HG02763 (cell line): ENCODE results near the gene ARID3A.
"Not testable (repeated sequence)": the region's sequence is repeated elsewhere in the genome, so short reads cannot be mapped to it uniquely, and the experiment has no call there.

Source experiments
- ATAC-seq: cut with Tn5 transposase; IDR thresholded peaks from one replicate; pipeline ENCODE4 v1.9.1; 2021; ENCODE audit warnings: mild to moderate bottlenecking, moderate library complexity; ENCODE audit not compliant: unreplicated experiment

The ARID3A gene

DNA sequence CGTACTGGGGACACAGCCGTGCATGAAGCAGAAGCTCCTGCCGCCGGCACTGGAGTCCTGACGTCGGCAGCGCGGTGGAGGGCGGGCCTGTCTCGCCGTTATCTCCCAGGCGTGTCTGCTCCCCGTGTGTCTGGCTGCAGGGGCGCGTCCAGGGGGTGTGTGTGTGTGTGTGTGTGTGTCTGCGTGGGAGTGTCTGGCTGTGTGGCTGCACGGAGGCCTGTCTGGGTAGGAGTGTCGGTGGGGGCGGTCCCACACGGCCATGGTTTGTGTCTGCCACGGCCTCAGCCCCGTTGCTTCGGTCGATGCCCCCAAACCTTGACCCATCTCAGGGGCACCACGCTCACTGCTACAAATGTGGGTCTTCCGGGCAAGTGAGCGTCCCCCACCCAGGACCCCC lies 18.3 kb downstream of the ARID3A start:
- no peak for ATAC-seq

DNA sequence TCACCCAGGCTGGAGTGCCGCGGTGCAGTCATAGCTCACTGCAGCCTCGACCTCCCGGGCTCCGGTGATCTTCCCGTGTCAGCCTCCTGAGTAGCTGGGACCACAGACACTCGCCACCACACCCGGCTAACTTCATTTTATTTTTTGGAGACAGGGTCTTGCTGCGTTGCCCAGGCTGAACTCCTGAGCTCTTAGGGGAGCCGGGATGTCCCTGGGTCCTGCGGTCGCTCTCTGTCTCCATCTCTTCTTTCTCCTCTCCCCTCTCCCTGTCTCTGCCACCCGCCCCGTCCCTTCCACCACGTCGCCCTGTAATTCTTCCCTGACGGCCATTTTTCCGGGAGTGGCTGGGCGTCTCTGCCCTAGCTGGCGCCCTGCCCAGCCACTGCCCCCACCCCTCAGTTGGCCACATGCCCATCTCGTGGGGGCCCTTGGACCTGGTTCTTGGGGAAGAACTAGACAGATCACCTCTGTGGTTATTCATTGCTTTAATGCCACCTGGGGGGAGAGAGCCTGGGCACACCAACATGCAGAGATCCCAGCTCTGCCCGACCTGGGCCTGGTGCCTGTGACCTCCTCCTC lies 18.9 kb downstream of the ARID3A start:
- no peak for ATAC-seq

DNA sequence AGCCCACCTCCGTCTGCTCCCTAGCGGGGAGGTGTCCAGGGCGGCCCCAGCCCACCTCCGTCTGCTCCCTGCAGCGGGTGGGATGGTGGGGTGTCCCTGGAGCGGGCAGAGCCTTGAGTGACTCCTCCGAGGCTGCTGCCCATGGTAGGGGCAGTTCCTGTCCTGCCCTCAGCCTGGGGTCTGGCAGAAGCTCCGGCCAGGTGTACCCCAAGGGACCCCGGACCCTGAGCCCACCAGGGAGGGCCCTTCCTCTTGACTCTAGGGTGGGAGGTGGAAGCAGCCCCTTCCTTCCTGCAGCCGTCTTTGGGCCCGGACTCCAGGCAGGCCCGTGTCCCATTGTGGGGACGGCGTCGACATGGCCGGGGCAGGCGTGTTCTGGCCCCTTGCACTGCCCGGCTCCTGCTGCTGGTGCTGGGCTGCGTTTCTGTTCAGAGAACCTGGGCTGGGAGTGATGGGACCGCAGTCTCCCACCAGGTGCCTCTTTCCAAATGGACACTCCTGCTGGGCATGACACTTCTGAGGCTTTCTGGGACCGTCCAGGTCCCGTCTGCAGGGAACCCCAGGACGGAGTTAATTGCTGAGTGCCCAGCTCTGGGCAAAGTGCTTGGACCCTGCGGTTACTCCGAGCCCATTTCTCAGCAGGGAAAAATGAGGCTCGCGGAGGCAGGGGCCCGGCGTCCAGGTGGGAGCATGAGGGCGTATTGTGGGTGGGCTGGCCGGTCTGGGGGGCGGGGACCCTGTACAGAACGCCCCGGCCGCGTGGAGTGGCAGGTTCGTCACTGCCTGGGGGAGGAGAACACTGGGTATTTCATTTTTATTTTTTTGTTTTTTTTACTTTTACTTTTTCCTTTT lies 19.8 kb downstream of the ARID3A start:
- no peak for ATAC-seq

DNA sequence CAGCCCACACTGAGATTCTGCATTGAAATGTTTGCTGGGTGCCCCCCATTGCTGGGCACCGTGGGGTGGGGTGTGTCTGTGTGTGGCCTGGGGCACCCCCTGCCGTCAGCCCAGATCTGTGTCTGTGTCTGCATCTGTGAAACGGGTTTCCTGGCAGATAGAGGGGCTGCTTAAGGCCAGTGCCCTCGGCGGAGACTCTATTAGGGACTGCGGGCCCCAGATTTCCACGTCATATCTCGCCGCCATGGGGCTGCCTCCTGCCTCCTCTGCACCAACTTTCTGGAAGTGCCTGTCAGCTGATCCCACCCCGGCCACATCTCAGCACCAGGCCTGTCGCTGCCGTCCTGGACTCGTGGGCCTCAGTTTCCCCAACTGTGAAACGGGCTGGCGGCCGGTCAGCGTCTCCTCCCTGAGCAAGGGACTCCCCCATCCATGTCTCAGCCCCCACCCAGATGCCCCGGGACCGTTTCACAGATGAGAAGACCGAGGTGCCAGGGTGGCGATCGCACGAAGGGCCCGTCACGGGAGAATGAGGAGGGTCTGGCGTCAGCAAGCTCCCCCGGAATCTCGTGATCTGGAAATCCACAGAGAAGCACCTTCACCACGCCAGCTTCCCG lies 21.4 kb downstream of the ARID3A start:
- ATAC-seq, result peak; percentile 17

DNA sequence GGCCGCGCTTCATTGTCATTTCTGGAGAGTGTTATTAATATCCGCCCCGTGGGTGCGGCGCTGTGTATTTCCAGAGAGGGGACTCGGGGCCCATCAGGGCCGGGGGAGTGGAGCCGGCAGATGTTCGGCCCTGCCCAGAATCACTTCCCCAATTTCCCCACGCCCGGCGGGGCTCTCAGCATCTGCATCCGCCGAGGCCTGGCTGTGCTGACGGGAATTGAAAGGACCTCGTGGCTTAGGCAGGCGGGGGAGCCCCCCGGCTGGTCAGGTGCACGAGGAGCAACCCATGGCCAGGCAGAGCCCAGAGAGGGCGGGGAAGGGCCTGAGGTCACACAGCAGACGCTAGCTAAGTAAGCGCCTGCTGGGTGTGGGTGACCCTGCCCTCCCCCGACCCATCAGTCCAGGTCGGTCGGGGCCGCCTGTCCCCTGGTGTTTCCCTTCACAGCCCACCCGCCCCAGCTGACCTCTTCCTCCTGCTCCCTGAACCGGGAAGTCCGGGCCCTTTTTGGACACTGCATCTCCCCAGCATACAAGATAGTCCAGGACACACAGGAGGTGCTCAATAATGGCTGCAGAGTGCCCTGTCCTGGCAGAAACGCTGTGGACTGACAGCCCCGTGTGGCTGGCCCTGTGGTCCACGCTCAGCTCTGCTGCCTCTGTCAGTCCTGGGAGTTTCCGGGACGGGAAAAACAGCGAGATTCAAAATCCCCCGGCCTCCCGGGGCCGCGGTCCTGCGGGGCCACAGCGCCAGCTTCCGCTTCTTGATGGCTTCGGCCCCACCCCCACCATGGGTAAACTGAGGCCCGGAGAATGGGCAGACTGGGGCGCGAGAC lies 22.1 kb downstream of the ARID3A start:
- ATAC-seq, result peak; percentile 66

- no peak for ATAC-seq
Observed at GRCh38 chr19:948842-949496, 23.1 kb downstream of the ARID3A start.

DNA sequence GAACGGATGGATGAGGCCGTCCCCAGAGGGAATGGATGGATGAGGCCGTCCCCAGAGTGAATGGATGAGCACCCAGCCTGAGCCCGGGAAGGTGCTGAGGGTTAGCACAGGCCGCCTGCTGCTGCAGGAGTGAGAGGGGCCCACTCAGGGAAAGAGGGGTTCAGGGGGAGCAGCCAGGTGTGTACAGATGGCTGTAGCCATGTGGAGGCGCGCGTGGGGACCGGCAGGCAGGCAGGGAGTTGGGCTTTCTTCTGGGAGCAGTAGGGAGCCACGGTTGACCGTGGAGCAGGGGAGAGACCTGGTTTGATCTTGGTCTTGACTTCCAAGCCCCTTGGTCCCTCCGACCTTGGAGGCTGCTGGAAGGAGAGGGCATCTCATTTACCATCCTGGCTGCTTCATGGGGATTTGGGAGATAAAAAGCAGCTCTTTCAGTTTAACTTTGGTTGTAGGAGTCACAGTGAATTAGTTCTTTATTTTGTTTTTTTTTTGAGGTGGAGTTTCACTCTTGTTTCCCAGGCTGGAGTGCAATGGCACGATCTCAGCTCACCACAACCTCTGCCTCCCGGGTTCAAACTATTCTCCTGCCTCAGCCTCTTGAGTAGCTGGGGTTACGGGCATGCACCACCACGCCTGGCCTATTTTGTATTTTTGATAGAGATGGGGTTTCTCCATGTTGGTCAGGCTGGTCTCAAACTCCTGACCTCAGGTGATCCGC lies 24.7 kb downstream of the ARID3A start:
- ATAC-seq, result no peak

- ATAC-seq, result no peak
Observed at GRCh38 chr19:952049-952679, 26.3 kb downstream of the ARID3A start.

GRCh38 chr19:952680-953444 lies 27.0 kb downstream of the ARID3A start:
- no peak for ATAC-seq

DNA sequence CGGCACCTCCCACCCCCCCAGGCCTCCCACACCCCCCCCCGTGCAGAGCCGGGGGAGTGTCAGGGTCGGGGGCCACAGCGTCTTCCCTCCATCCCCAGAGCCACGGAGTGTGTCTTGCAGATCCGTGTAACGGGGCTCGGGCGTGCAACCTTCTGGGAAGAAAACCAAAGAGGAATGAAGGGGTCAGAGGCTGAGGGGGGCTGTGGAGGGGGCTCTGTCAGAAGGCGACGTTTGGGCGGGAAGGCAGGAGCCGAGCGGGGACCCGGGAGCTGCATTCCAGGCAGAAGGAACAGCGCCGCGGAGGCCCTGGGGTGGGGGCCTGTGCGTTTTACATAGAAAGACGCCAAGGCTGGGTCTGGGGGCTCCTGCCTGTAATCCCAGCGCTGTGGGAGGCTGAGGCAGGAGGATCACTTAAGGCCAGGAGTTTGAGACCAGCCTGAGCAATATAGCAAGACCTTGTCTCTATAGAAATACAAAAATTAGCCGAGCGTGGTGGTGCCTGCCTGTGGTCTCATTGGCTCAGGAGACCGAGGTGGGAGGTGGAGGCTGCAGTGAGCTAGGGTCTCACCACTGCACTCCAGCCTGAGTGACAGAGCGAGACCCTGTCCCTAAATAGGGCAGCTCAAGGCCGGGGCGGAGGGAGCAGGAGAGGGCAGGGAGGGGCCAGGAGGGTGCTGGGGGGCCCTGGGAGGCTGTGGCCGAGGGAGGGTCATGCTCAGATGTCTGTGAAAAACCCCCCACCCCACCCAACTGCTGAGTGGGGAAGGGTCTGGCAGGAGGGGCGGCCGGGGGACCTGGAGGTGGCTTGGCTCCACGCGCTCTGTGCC lies 27.8 kb downstream of the ARID3A start:
- ATAC-seq, result no peak

DNA sequence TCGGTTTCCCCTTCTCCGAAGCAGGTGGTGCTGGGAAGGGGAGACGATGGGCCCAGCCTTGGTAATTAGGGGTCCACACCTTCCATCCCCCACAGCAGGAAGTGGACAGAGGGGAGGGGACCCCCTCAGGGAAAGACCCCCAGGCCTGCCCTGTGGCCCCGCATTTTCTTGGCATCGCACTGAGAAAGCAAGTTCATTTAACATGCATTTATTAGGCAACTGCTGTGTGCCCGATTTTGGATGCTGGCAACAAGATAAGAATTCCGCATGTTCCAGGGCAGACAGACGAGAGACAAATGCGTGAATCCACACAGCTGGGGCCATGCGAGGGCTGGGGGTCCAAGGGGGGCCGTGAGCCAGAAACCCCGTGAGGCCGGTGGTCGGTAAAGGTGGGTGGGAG lies 28.4 kb downstream of the ARID3A start:
- ATAC-seq, result no peak

DNA sequence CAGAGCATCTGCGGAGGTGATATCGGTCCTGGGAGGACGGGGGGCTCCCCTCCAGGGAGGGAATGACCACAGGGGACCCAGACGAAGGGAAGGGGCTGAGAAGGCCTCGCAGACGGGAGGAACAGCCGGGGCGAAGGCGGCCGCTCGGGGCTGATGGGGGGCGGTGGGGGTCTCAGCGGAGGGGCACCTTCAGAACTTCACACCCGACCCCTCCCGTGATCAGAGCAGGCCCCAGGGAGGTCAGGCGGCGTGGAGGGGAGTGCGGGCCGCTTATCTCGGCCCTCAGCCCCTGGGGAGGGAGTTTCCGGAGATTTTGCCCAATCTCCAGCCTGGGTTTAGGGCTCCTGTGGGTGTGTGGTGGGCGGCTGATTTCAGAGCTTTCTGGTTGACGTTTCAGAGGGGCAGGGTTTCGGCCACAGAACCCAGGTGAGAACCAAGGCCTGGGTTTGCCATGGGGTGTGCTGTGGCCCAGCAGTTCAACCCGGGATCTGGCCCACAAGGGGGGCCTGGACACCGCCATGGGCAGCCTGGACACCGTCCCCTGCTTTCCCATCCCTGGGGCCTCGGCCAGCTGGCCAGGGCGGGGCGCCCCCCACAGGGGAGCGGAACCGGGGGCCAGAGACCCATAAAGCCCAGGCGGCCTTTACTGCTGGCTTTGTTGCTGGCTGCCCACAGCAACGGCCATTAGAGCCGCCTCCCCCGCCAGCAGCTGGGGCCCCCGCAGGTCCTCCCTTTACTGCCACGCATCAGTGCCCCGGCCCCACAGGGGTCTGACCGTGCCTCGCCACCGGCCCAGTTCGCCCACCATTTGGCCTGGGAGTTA lies 29.0 kb downstream of the ARID3A start:
- peak; percentile 56 for ATAC-seq

- no peak for ATAC-seq
Observed at GRCh38 chr19:955803-956765, 30.2 kb downstream of the ARID3A start.

DNA sequence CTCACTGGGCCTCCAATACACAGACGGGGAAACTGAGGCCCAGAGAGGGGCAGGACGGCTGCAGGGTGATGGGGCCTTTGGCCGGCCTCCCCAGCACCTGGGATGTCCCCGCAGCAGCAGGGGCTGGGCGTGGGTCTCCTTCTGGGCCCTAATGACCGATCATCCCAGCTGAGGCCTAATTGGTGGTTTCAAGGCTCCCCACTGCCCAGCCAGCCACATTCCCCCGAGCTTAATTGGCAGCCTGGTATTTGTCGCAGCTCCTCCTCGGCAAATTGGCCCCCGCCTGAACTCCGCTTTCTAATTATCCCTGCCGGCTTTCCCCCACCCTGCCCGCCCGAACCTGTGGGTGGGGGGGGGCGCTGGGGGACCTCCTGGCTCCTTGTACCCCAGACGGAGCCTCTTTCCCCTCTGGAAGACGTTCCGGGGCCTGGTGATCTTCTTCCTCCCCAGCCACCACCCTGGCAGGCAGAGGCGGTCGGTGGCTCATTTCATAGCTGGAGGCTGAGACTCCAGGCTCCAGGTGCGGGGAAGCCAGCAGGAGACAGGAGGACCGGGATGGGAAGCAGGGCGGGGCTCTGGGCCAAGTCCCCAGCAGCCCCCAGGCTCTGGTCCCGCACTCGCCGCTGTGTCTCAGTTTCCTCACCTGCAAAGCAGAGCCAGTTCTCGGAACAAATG lies 31.1 kb downstream of the ARID3A start:
- ATAC-seq, result no peak

- ATAC-seq, result not testable (repeated sequence)
Observed at GRCh38 chr19:957578-957977, 31.7 kb downstream of the ARID3A start.
